ENCODE measurements around the gene PDE6H.

The PDE6H gene

GRCh38 chr12:14956905-14957304, 15.9 kb upstream of the PDE6H start:
- no peaks in the 10 kb centered on the region for H3K27me3 Mint-ChIP-seq
- no peak for DNase-seq
- peaks cover 75% of the 10 kb centered on the region for H3K36me3 Mint-ChIP-seq
- CTCF ChIA-PET = no interaction called here
- peaks cover 60% of the 10 kb centered on the region for H3K4me1 Mint-ChIP-seq
- H3K27ac Mint-ChIP-seq = peak overlapping the region; percentile 86
- H3K4me3 Mint-ChIP-seq = peak overlapping the region; percentile 95
- no peaks in the 10 kb centered on the region for H3K9me3 Mint-ChIP-seq

- no peak for DNase-seq
- Mint-ChIP-seq H3K27ac (peak overlapping the region; percentile 99), H3K9me3 (no peaks in the 10 kb centered on the region), H3K4me1 (peaks cover 53% of the 10 kb centered on the region), H3K4me3 (peak overlapping the region; percentile 95), H3K27me3 (no peaks in the 10 kb centered on the region), H3K36me3 (peaks cover 69% of the 10 kb centered on the region)
- CTCF ChIA-PET = no interaction called here
Observed at GRCh38 chr12:14957551-14958168, 15.2 kb upstream of the PDE6H start.

- Mint-ChIP-seq H3K36me3 (peaks cover 65% of the 10 kb centered on the region), H3K4me3 (peak overlapping the region; percentile 95), H3K9me3 (no peaks in the 10 kb centered on the region), H3K4me1 (peaks cover 51% of the 10 kb centered on the region), H3K27me3 (no peaks in the 10 kb centered on the region), H3K27ac (peak overlapping the region; percentile 99)
- CTCF ChIA-PET = interaction anchor here (1.5 kb wide), 1 partner anchor 8 kb away, joined by 3 read pairs; no protein-coding TSS in a partner anchor
- DNase-seq = no peak
Observed at GRCh38 chr12:14958361-14959125, 14.3 kb upstream of the PDE6H start.

- H3K9me3 Mint-ChIP-seq = no peaks in the 10 kb centered on the region
- no peaks in the 10 kb centered on the region for H3K27me3 Mint-ChIP-seq
- peak overlapping the region; percentile 99 for H3K27ac Mint-ChIP-seq
- peaks cover 51% of the 10 kb centered on the region for H3K4me1 Mint-ChIP-seq
- H3K36me3 Mint-ChIP-seq = peaks cover 64% of the 10 kb centered on the region
- CTCF ChIA-PET = interaction anchor here (1.0 to 1.5 kb wide), 2 partner anchors 8 to 22 kb away, joined by 3 read pairs; no protein-coding TSS in a partner anchor
- H3K4me3 Mint-ChIP-seq = peak overlapping the region; percentile 95
- peak; percentile 50 for DNase-seq
Observed at GRCh38 chr12:14959126-14959440, 13.8 kb upstream of the PDE6H start.

GRCh38 chr12:14959463-14959862, 13.4 kb upstream of the PDE6H start:
- Mint-ChIP-seq H3K36me3 (peaks cover 61% of the 10 kb centered on the region), H3K4me1 (peaks cover 51% of the 10 kb centered on the region), H3K27me3 (no peaks in the 10 kb centered on the region), H3K27ac (peak overlapping the region; percentile 99), H3K4me3 (peak overlapping the region; percentile 95), H3K9me3 (no peaks in the 10 kb centered on the region)
- CTCF ChIA-PET = interaction anchor here (1.0 to 1.5 kb wide), 2 partner anchors 9 to 22 kb away, joined by 3 read pairs; no protein-coding TSS in a partner anchor
- no peak for DNase-seq

- CTCF ChIA-PET = interaction anchor here (1.0 to 1.5 kb wide), 2 partner anchors 9 to 23 kb away, joined by 3 read pairs; no protein-coding TSS in a partner anchor
- no peaks in the 10 kb centered on the region for H3K9me3 Mint-ChIP-seq
- H3K4me1 Mint-ChIP-seq = peaks cover 52% of the 10 kb centered on the region
- H3K27ac Mint-ChIP-seq = peak overlapping the region; percentile 99
- H3K4me3 Mint-ChIP-seq = peak overlapping the region; percentile 95
- H3K36me3 Mint-ChIP-seq = peaks cover 58% of the 10 kb centered on the region
- H3K27me3 Mint-ChIP-seq = no peaks in the 10 kb centered on the region
- no peak for DNase-seq
Observed at GRCh38 chr12:14959916-14960496, 12.8 kb upstream of the PDE6H start.

GRCh38 chr12:14960548-14961465, 12.0 kb upstream of the PDE6H start:
- peaks cover 54% of the 10 kb centered on the region for H3K4me1 Mint-ChIP-seq
- peaks cover 54% of the 10 kb centered on the region for H3K36me3 Mint-ChIP-seq
- peak overlapping the region; percentile 99 for H3K27ac Mint-ChIP-seq
- H3K4me3 Mint-ChIP-seq = peak overlapping the region; percentile 95
- CTCF ChIA-PET = interaction anchor here (1.0 to 1.3 kb wide), 2 partner anchors 10 to 16 kb away, joined by 5 read pairs; no protein-coding TSS in a partner anchor
- DNase-seq = peak; percentile 67
- no peaks in the 10 kb centered on the region for H3K9me3 Mint-ChIP-seq
- H3K27me3 Mint-ChIP-seq = no peaks in the 10 kb centered on the region

- Mint-ChIP-seq H3K27ac (peak within 1 kb of the TSS; percentile 99), H3K27me3 (no peaks in the 10 kb centered on the region), H3K4me3 (peak within 1 kb of the TSS; percentile 95), H3K9me3 (no peaks in the 10 kb centered on the region), H3K36me3 (peaks cover 51% of the 10 kb centered on the region), H3K4me1 (peaks cover 46% of the 10 kb centered on the region)
- CTCF ChIA-PET = interaction anchor here (0.8 to 1.3 kb wide), 3 partner anchors 11 to 116 kb away, joined by 4 to 5 read pairs (median 5); no protein-coding TSS in a partner anchor
- peak; percentile 92 for DNase-seq
Observed at GRCh38 chr12:14961466-14962152, 11.2 kb upstream of the PDE6H start, which contains the start of gene ARHGDIB. Gene ARHGDIB (minus strand): TSS chr12:14961601. CDS start chr12:14950712, 10,889 bp downstream.

GRCh38 chr12:14962153-14962539, 10.7 kb upstream of the PDE6H start:
- H3K4me1 Mint-ChIP-seq = peaks cover 41% of the 10 kb centered on the region
- CTCF ChIA-PET = interaction anchor here (0.8 to 1.3 kb wide), 3 partner anchors 11 to 116 kb away, joined by 4 to 5 read pairs (median 5); no protein-coding TSS in a partner anchor
- peak overlapping the region; percentile 95 for H3K4me3 Mint-ChIP-seq
- H3K9me3 Mint-ChIP-seq = no peaks in the 10 kb centered on the region
- H3K36me3 Mint-ChIP-seq = peaks cover 45% of the 10 kb centered on the region
- no peaks in the 10 kb centered on the region for H3K27me3 Mint-ChIP-seq
- H3K27ac Mint-ChIP-seq = peak overlapping the region; percentile 99
- no peak for DNase-seq

GRCh38 chr12:14962797-14963196, 10.0 kb upstream of the PDE6H start:
- DNase-seq = no peak
- H3K4me3 Mint-ChIP-seq = peak overlapping the region; percentile 95
- peaks cover 36% of the 10 kb centered on the region for H3K4me1 Mint-ChIP-seq
- CTCF ChIA-PET = no interaction called here
- peaks cover 40% of the 10 kb centered on the region for H3K36me3 Mint-ChIP-seq
- no peaks in the 10 kb centered on the region for H3K27me3 Mint-ChIP-seq
- H3K27ac Mint-ChIP-seq = peak overlapping the region; percentile 99
- H3K9me3 Mint-ChIP-seq = no peaks in the 10 kb centered on the region

GRCh38 chr12:14963520-14963919, 9.3 kb upstream of the PDE6H start:
- Mint-ChIP-seq H3K27ac (peak overlapping the region; percentile 99), H3K4me1 (peaks cover 32% of the 10 kb centered on the region), H3K36me3 (peaks cover 32% of the 10 kb centered on the region), H3K27me3 (no peaks in the 10 kb centered on the region), H3K4me3 (peak overlapping the region; percentile 33), H3K9me3 (no peaks in the 10 kb centered on the region)
- CTCF ChIA-PET = no interaction called here
- DNase-seq = no peak

GRCh38 chr12:14964406-14964805, 8.4 kb upstream of the PDE6H start:
- Mint-ChIP-seq H3K9me3 (no peaks in the 10 kb centered on the region), H3K36me3 (peaks cover 24% of the 10 kb centered on the region), H3K27ac (peak overlapping the region; percentile 99), H3K27me3 (no peaks in the 10 kb centered on the region), H3K4me1 (peaks cover 31% of the 10 kb centered on the region), H3K4me3 (no peak overlapping the region)
- CTCF ChIA-PET = interaction anchor here (1.1 to 1.4 kb wide), 2 partner anchors 16 to 27 kb away, joined by 3 read pairs; no protein-coding TSS in a partner anchor
- no peak for DNase-seq

GRCh38 chr12:14965221-14965620, 7.6 kb upstream of the PDE6H start:
- Mint-ChIP-seq H3K4me3 (no peak overlapping the region), H3K4me1 (peaks cover 31% of the 10 kb centered on the region), H3K27me3 (no peaks in the 10 kb centered on the region), H3K9me3 (no peaks in the 10 kb centered on the region), H3K27ac (peak overlapping the region; percentile 14), H3K36me3 (peaks cover 18% of the 10 kb centered on the region)
- no peak for DNase-seq
- CTCF ChIA-PET = interaction anchor here (1.1 to 1.4 kb wide), 2 partner anchors 17 to 28 kb away, joined by 3 read pairs; no protein-coding TSS in a partner anchor
